Mesangial cell (primary cell): ENCODE results near the gene CAPN1. TPM values are rescaled to one million over a fixed set of nuclear protein-coding genes. Genes with fewer than 3 reads are reported as not detected.

ENCODE experiments used
- total RNA-seq: library from RNA; depleted of rRNA; stranded (reverse); fragments of >200 nt; gene quantifications from 2 replicates; pipeline ENCODE4 v1.2.3, GENCODE V29; 2015

Gene CAPN1
- 327 and 383 TPM in 2 replicates for total RNA-seq

GRCh38 chr11:65181569-65182257 lies at the start of gene CAPN1:
CAPN1 (plus strand) TSS chr11:65181928; CDS start chr11:65182702, 774 bp downstream.

GRCh38 chr11:65134240-65134951 lies 47.3 kb upstream of the CAPN1 start, which contains the start of gene SYVN1:
SYVN1 (minus strand) TSS chr11:65134519; CDS start chr11:65133601, 918 bp downstream.

GRCh38 chr11:65170058-65170534 lies 11.6 kb upstream of the CAPN1 start, which contains the start of gene SPDYC:
SPDYC (plus strand) TSS chr11:65170233; CDS start chr11:65171358, 1,125 bp downstream.

Other genes starting within 250 kb of the CAPN1 start
- gene GPHA2, start 246.0 kb upstream of the CAPN1 start, total RNA-seq = not detected in 2 replicates
- not detected in 2 replicates for gene MAJIN, start 209.8 kb upstream of the CAPN1 start, total RNA-seq
- 0.65 and 1.3 TPM in 2 replicates for gene BATF2, start 185.0 kb upstream of the CAPN1 start, total RNA-seq
- 183 and 212 TPM in 2 replicates for gene ARL2, start 167.8 kb upstream of the CAPN1 start, total RNA-seq
- gene SNX15, start 154.5 kb upstream of the CAPN1 start, total RNA-seq = 18.9 and 25.1 TPM in 2 replicates
- gene SAC3D1, start 140.7 kb upstream of the CAPN1 start, total RNA-seq = 20.3 and 39.6 TPM in 2 replicates
- 18.1 and 36.8 TPM in 2 replicates for gene NAALADL1, start 123.4 kb upstream of the CAPN1 start, total RNA-seq
- gene CDCA5, start 97.9 kb upstream of the CAPN1 start, total RNA-seq = 2.8 and 31.4 TPM in 2 replicates
- 67.4 and 68.3 TPM in 2 replicates for gene ZFPL1, start 97.7 kb upstream of the CAPN1 start, total RNA-seq
- 162 and 269 TPM in 2 replicates for gene VPS51, start 85.7 kb upstream of the CAPN1 start, total RNA-seq
- 33.1 and 114 TPM in 2 replicates for gene TM7SF2, start 70.1 kb upstream of the CAPN1 start, total RNA-seq
- gene ZNHIT2, start 64.2 kb upstream of the CAPN1 start, total RNA-seq = 20.2 and 20.5 TPM in 2 replicates
- 376 and 394 TPM in 2 replicates for gene FAU, start 59.8 kb upstream of the CAPN1 start, total RNA-seq
- 56.3 and 84.7 TPM in 2 replicates for gene MRPL49, start 59.6 kb upstream of the CAPN1 start, total RNA-seq
- 19.7 and 21.0 TPM in 2 replicates for gene SYVN1, start 47.4 kb upstream of the CAPN1 start, total RNA-seq
- gene SPDYC, start 11.7 kb upstream of the CAPN1 start, total RNA-seq = not detected in 2 replicates
- gene POLA2, start 80.0 kb downstream of the CAPN1 start, total RNA-seq = 6.7 and 28.8 TPM in 2 replicates
- 19.9 and 24.8 TPM in 2 replicates for gene CDC42EP2, start 132.9 kb downstream of the CAPN1 start, total RNA-seq
- gene DPF2, start 151.9 kb downstream of the CAPN1 start, total RNA-seq = 37.2 and 41.3 TPM in 2 replicates
- gene TIGD3, start 172.8 kb downstream of the CAPN1 start, total RNA-seq = 0.25 and 0.33 TPM in 2 replicates
- gene SLC25A45, start 200.7 kb downstream of the CAPN1 start, total RNA-seq = 0.98 and 1.8 TPM in 2 replicates
- 37.6 and 41.9 TPM in 2 replicates for gene FRMD8, start 204.7 kb downstream of the CAPN1 start, total RNA-seq
- gene NEAT1, start 240.9 kb downstream of the CAPN1 start, total RNA-seq = 16.5 and 75.2 TPM in 2 replicates